DND-41 (cell line): ENCODE results near the gene PURB.
A peak's percentile ranks its signal among the peaks of the same experiment; 100 is the strongest.

ENCODE experiments used
- ATAC-seq: fragments of 200-7000 bp; cut with Tn5 transposase; 3 replicates; pipeline ENCODE4 v1.9.1; 2021; ENCODE audit warnings: low read depth; ENCODE audit not compliant: insufficient read depth
- DNase-seq: peaks from one replicate; pipeline ENCODE4 v3.0.0-alpha.2; 2020
- H2AFZ ChIP-seq: 2 replicates; pipeline ENCODE4 v1.6.0; 2012; ENCODE audit warnings: low read depth, low read length
- H3K27ac ChIP-seq: 2 replicates; pipeline ENCODE4 v1.5.1; 2012; ENCODE audit warnings: low read length, inconsistent platforms
- H3K27me3 ChIP-seq: fragments of 200-600 bp; sonication (generic); 2 replicates; pipeline ENCODE4 v1.6.0; 2012; ENCODE audit warnings: low read length, mild to moderate bottlenecking, inconsistent platforms; ENCODE audit not compliant: insufficient read depth, poor library complexity
- H3K36me3 ChIP-seq: 2 replicates; pipeline ENCODE4 v1.5.1; 2012; ENCODE audit warnings: low read length, inconsistent platforms; ENCODE audit not compliant: insufficient read depth
- H3K4me1 ChIP-seq: 2 replicates; pipeline ENCODE4 v1.5.1; 2012; ENCODE audit warnings: mild to moderate bottlenecking, low read length; ENCODE audit not compliant: insufficient read depth
- H3K4me2 ChIP-seq: 2 replicates; pipeline ENCODE4 v1.6.0; 2012; ENCODE audit warnings: mild to moderate bottlenecking, moderate library complexity, low read length, inconsistent platforms; ENCODE audit not compliant: insufficient read depth
- H3K4me3 ChIP-seq, 2 experiments: fragments of 200-600 bp in 1 of 2; shearing (Covaris generic) in 1 of 2; 2 replicates each; pipeline ENCODE4 v1.5.1; 2012 to 2016; ENCODE audit warnings: inconsistent platforms in 2 of 2, low read length in 2 of 2, mild to moderate bottlenecking in 2 of 2, low read depth in 1 of 2, moderate library complexity in 1 of 2
- H3K79me2 ChIP-seq: 2 replicates; pipeline ENCODE4 v1.6.0; 2012; ENCODE audit warnings: low read length, inconsistent platforms; ENCODE audit not compliant: insufficient read depth
- H3K9ac ChIP-seq: 2 replicates; pipeline ENCODE4 v1.6.0; 2012; ENCODE audit warnings: low read depth, mild to moderate bottlenecking, inconsistent platforms, low read length, moderate library complexity
- H3K9me3 ChIP-seq: 2 replicates; pipeline ENCODE4 v1.5.1; 2012; ENCODE audit warnings: low read length, moderate library complexity, mild to moderate bottlenecking, inconsistent platforms; ENCODE audit not compliant: insufficient read depth, severe bottlenecking
- H4K20me1 ChIP-seq: 2 replicates; pipeline ENCODE4 v1.6.0; 2012; ENCODE audit warnings: low read length; ENCODE audit not compliant: insufficient read depth
- EZH2 ChIP-seq: IDR thresholded peaks from 3 replicates; pipeline ENCODE4 v1.6.1; 2012; ENCODE audit warnings: borderline replicate concordance, low read depth, mild to moderate bottlenecking, moderate library complexity, low read length, inconsistent platforms; ENCODE audit not compliant: severe bottlenecking
- TF ChIP-seq, protein P1 (sequence below): IDR thresholded peaks from 2 replicates; pipeline ENCODE4 v1.5.1; 2012; ENCODE audit warnings: borderline replicate concordance, low read length, moderate library complexity, mild to moderate bottlenecking; ENCODE audit not compliant: poor library complexity, severe bottlenecking; ENCODE audit errors: extremely low read depth

The PURB gene

DNA sequence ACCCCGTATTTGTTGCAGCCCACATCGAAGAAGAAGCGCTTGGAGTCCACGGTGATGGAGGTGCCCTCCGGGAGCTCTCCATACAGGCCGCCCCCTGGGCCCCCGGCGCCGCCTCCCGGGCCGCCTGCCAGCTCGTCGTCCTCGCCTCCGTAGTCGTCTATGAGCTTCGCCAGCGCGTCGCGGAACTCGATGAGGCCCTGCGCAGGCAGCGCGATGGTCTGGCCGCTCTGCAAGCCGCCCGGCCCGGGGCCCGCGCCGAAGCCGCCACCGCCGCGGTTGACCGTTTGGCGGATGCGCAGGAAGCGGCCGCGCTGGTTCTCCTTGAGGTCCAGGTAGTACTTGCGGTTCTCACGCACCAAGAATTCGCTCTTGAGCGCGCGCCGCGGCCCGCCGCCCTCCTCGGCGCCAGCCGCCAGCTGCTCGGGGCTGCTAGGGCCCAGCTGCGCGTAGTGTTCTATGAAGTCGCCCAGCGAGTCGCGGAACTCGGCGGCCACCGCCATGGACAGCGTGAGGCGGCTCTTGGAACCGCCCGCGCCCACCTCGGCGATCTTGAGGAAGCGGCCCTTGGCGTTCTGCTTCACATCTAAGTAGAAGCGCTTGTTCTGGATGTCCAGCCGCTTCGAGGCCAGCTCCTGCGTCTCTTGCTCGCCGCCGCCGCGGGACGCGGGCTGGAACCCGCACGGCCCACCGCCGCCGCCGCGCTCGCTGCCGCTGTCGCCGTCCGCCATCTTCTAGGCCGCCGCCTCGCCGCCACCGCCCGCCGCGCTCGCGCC, 523 bp downstream of the PURB start:
- H3K9ac ChIP-seq = peak overlapping the region; percentile 97
- no peak for TF ChIP-seq EZH2
- TF ChIP-seq, protein P1, sequence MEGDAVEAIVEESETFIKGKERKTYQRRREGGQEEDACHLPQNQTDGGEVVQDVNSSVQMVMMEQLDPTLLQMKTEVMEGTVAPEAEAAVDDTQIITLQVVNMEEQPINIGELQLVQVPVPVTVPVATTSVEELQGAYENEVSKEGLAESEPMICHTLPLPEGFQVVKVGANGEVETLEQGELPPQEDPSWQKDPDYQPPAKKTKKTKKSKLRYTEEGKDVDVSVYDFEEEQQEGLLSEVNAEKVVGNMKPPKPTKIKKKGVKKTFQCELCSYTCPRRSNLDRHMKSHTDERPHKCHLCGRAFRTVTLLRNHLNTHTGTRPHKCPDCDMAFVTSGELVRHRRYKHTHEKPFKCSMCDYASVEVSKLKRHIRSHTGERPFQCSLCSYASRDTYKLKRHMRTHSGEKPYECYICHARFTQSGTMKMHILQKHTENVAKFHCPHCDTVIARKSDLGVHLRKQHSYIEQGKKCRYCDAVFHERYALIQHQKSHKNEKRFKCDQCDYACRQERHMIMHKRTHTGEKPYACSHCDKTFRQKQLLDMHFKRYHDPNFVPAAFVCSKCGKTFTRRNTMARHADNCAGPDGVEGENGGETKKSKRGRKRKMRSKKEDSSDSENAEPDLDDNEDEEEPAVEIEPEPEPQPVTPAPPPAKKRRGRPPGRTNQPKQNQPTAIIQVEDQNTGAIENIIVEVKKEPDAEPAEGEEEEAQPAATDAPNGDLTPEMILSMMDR = peak; percentile 10
- peak overlapping the region; percentile 79 to 95 for H3K4me3 ChIP-seq
- H3K4me1 ChIP-seq = peaks cover 58% of the 10 kb centered on the region
- ATAC-seq (peak; percentile 54), DNase-seq (peak; percentile 68)
- H3K36me3 ChIP-seq = peaks cover 47% of the 10 kb centered on the region
- no peaks in the 10 kb centered on the region for H3K9me3 ChIP-seq
- H3K27me3 ChIP-seq = no peaks in the 10 kb centered on the region
- H2AFZ ChIP-seq = peak overlapping the region; percentile 91
- peaks cover 62% of the 10 kb centered on the region for H3K79me2 ChIP-seq
- peak overlapping the region; percentile 98 for H3K4me2 ChIP-seq
- H4K20me1 ChIP-seq = peaks cover 43% of the 10 kb centered on the region
- peak overlapping the region; percentile 84 for H3K27ac ChIP-seq

DNA sequence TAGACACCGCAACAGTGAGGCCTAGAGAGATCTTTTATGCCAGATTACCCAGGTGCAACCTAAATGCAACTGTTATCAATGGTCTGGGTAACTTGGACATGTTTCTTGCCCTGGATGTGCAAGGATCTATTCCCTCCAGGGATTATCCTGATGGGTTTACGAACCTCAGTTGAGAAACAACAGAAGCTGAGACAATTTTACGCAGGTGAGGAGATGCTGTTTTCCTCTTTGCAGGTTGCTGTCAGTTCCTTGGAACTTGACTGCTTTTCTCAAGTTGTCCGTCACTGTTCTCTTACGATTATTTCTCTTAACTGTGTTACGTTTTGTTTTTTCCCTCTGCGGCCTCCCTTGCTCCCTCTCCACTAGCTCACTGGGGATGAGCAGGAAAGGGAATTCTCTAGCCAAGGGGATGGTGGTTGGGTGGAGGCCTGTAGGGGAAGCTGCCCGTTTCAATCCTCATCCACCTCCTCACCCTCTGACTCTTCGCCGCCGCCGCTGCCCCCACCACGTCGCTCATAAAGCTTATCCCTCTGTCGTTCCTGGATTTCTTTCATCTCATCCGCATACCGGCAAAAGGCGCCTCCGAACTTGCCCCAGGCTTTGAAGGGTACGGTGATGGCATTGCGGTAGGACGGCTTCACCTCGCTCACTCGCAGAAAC, 1.2 kb downstream of the PURB start:
- Histone ChIP-seq H3K36me3 (peaks cover 52% of the 10 kb centered on the region), H3K4me3 (peak overlapping the region; percentile 79 to 95), H3K79me2 (peaks cover 70% of the 10 kb centered on the region), H3K9me3 (no peaks in the 10 kb centered on the region), H2AFZ (peak overlapping the region; percentile 91; the same call in 1 of the 2 replicates), H3K9ac (peak overlapping the region; percentile 97), H3K27me3 (no peaks in the 10 kb centered on the region), H3K27ac (peak overlapping the region; percentile 84), H3K4me2 (peak overlapping the region; percentile 98), H4K20me1 (peaks cover 47% of the 10 kb centered on the region), H3K4me1 (peaks cover 64% of the 10 kb centered on the region)
- no peak for ATAC-seq
- DNase-seq = no peak
- TF ChIP-seq, protein P1 = no peak
- no peak for TF ChIP-seq EZH2

DNA sequence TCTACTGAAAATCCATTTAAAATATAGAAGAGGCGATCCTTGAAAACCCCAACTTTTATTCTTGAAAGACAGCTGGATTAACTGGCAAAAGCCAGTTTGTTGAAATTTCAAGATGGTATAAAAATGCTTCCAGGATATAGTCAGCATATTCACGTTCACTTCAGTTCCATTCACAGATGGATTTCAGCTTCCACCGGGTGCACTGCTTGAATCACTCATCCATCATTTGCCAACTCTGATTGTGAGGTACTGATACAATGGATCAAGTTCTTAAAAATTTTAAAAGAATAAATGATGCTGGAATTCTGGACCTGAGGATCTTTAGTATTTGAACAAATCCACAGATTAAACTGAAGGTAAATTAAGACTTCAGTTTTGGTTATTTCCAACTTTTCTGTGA, 2.4 kb downstream of the PURB start:
- no peak for DNase-seq
- Histone ChIP-seq H3K9me3 (no peaks in the 10 kb centered on the region), H3K79me2 (peaks cover 75% of the 10 kb centered on the region), H2AFZ (no peak overlapping the region), H3K27me3 (no peaks in the 10 kb centered on the region), H3K4me1 (peaks cover 64% of the 10 kb centered on the region), H3K9ac (peak overlapping the region; percentile 97; the same call in 1 of the 2 replicates), H3K36me3 (peaks cover 55% of the 10 kb centered on the region), H4K20me1 (peaks cover 52% of the 10 kb centered on the region), H3K4me3 (peak overlapping the region; percentile 2 to 95; a peak in 3 of 4 replicates), H3K27ac (no peak overlapping the region), H3K4me2 (peak overlapping the region; percentile 98)
- TF ChIP-seq, protein P1 = no peak
- no peak for TF ChIP-seq EZH2
- no peak for ATAC-seq
